NCI-H82 (cell line): ENCODE results near the gene OR2H2.

Experiments
- DNase-seq: peaks from one replicate; lab custom pipeline; 2025; lab: John Stamatoyannopoulos, UW

Gene OR2H2

GRCh38 chr6:29584821-29585220 is at the start of gene OR2H2:
Gene OR2H2, plus strand, starts transcription at chr6:29585121. Its CDS starts 2,824 bp downstream, at chr6:29587945.
- DNase-seq = peak; percentile 8

GRCh38 chr6:29537714-29538403 is 47.1 kb upstream of the OR2H2 start:
- no peak for DNase-seq

- DNase-seq = no peak
These were observed 37.3 kb upstream of the OR2H2 start for GRCh38 chr6:29547573-29547972.

GRCh38 chr6:29552512-29553051 is 32.3 kb upstream of the OR2H2 start:
- peak; percentile 8 for DNase-seq

GRCh38 chr6:29553268-29554057 is 31.5 kb upstream of the OR2H2 start:
- no peak for DNase-seq

- DNase-seq = no peak
These were observed 30.2 kb upstream of the OR2H2 start for GRCh38 chr6:29554764-29555163.

GRCh38 chr6:29557320-29557719 is 27.6 kb upstream of the OR2H2 start:
- DNase-seq = no peak

- DNase-seq = no peak
These were observed 26.4 kb upstream of the OR2H2 start for GRCh38 chr6:29558439-29559079.

GRCh38 chr6:29559524-29560287 is 25.2 kb upstream of the OR2H2 start, which contains the start of gene UBD:
Gene UBD, minus strand, starts transcription at chr6:29559732. Its CDS starts 31 bp downstream, at chr6:29559701.
- DNase-seq = no peak

GRCh38 chr6:29561091-29561490 is 23.8 kb upstream of the OR2H2 start:
- no peak for DNase-seq

GRCh38 chr6:29561606-29562181 is 23.2 kb upstream of the OR2H2 start:
- no peak for DNase-seq

GRCh38 chr6:29563435-29563965 is 21.4 kb upstream of the OR2H2 start:
- DNase-seq = no peak

- no peak for DNase-seq
These were observed 20.0 kb upstream of the OR2H2 start for GRCh38 chr6:29564875-29565274.

- no peak for DNase-seq
These were observed 18.1 kb upstream of the OR2H2 start for GRCh38 chr6:29566856-29567255.

- no peak for DNase-seq
These were observed 17.4 kb upstream of the OR2H2 start for GRCh38 chr6:29567541-29567940.

GRCh38 chr6:29567991-29568390 is 16.9 kb upstream of the OR2H2 start:
- DNase-seq = no peak

- DNase-seq = no peak
These were observed 8.9 kb upstream of the OR2H2 start for GRCh38 chr6:29576056-29576455.

- DNase-seq = no peak
These were observed 7.4 kb upstream of the OR2H2 start for GRCh38 chr6:29577544-29577943.

- peak; percentile 69 for DNase-seq
These were observed 4.6 kb downstream of the OR2H2 start for GRCh38 chr6:29589423-29590048.

- peak; percentile 32 for DNase-seq
These were observed 5.4 kb downstream of the OR2H2 start for GRCh38 chr6:29590218-29590808.
